SK-N-SH (cell line): ENCODE data around the gene LRP4. TPM values are rescaled to one million over a fixed set of nuclear protein-coding genes. Genes with fewer than 3 reads are reported as not detected.

Source experiments
- CTCF ChIA-PET: fragments of 300-600, 350-600 bp; formaldehyde crosslinking; extraction: SDS; loops from one replicate; lab custom pipeline; 2021; lab: Yijun Ruan, JAX
- POLR2A ChIA-PET: fragments of 350-600 bp; sonication (Branson Sonifier 250); formaldehyde crosslinking; extraction: SDS; loops from one replicate; lab custom pipeline; 2020; ENCODE audit warnings: antibody characterized with exemption, inconsistent platforms; lab: Yijun Ruan, JAX
- DNase-seq: peaks from one replicate; pipeline ENCODE4 v3.0.0; 2012
- H2AFZ ChIP-seq: fragments of 200-600 bp; sonication (generic); 2 replicates; pipeline ENCODE4 v1.8.1; 2016; ENCODE audit warnings: antibody characterized with exemption, mild to moderate bottlenecking, low read depth
- H3F3A ChIP-seq: fragments of 200-600 bp; sonication (generic); replicated peaks from 2 replicates; pipeline ENCODE3; 2016; ENCODE audit warnings: antibody characterized with exemption, mild to moderate bottlenecking; ENCODE audit not compliant: insufficient read depth
- H3K27ac ChIP-seq, 2 experiments: fragments of 200-500 bp in 1 of 2; fragments of 200-600 bp in 1 of 2; sonication (Bioruptor generic) in 1 of 2; sonication (generic), shearing (Covaris generic) in 1 of 2; 2 replicates each; pipeline versions ENCODE4 v1.5.1 to v1.6.1; 2014 to 2016; ENCODE audit warnings: low read depth in 2 of 2, inconsistent platforms in 1 of 2, low read length in 1 of 2, mild to moderate bottlenecking in 1 of 2, mixed read lengths in 1 of 2
- H3K27me3 ChIP-seq: fragments of 200-600 bp; sonication (generic), shearing (Covaris generic); 2 replicates; pipeline ENCODE4 v1.6.1; 2016; ENCODE audit warnings: mixed run types; ENCODE audit not compliant: insufficient read depth
- H3K36me3 ChIP-seq, 2 experiments: fragments of 200-500 bp in 1 of 2; fragments of 200-600 bp in 1 of 2; sonication (Bioruptor generic) in 1 of 2; sonication (generic) in 1 of 2; replicated peaks in 1 of 2; 2 replicates each; pipeline versions ENCODE3 to v1.5.1; 2014 to 2016; ENCODE audit warnings: low read length in 1 of 2, mild to moderate bottlenecking in 1 of 2; ENCODE audit not compliant: insufficient read depth in 2 of 2, control insufficient read depth in 1 of 2
- H3K4me1 ChIP-seq, 2 experiments: fragments of 200-500 bp in 1 of 2; fragments of 200-600 bp in 1 of 2; sonication (Bioruptor generic) in 1 of 2; sonication (generic), shearing (Covaris generic) in 1 of 2; 2 replicates each; pipeline versions ENCODE4 v1.5.1 to v1.6.1; 2014 to 2016; ENCODE audit warnings: low read depth in 1 of 2, low read length in 1 of 2, mixed run types in 1 of 2; ENCODE audit not compliant: insufficient read depth in 2 of 2, control insufficient read depth in 1 of 2
- H3K4me2 ChIP-seq: fragments of 200-600 bp; sonication (generic), shearing (Covaris generic); 2 replicates; pipeline ENCODE4 v1.6.1; 2017; ENCODE audit warnings: mixed run types
- H3K4me3 ChIP-seq, 2 experiments: fragments of 200-500 bp in 1 of 2; fragments of 200-600 bp in 1 of 2; sonication (Bioruptor generic) in 1 of 2; sonication (generic), shearing (Covaris generic) in 1 of 2; 2 replicates each; pipeline versions ENCODE4 v1.5.1 to v1.8.1; 2014 to 2016; ENCODE audit warnings: low read depth in 2 of 2, inconsistent platforms in 1 of 2, low read length in 1 of 2, mild to moderate bottlenecking in 1 of 2, mixed read lengths in 1 of 2, moderate library complexity in 1 of 2
- H3K79me2 ChIP-seq: fragments of 200-600 bp; sonication (generic); 2 replicates; pipeline ENCODE4 v1.8.1; 2017; ENCODE audit warnings: mild to moderate bottlenecking; ENCODE audit not compliant: insufficient read depth
- H3K9ac ChIP-seq: fragments of 200-600 bp; sonication (generic); 2 replicates; pipeline ENCODE4 v1.6.1; 2017; ENCODE audit warnings: mixed run types
- H3K9me2 ChIP-seq: fragments of 200-600 bp; sonication (generic); 2 replicates; pipeline ENCODE4 v1.6.1; 2017; ENCODE audit warnings: mixed run types
- H3K9me3 ChIP-seq: fragments of 200-600 bp; sonication (generic); 2 replicates; pipeline ENCODE4 v1.6.1; 2017; ENCODE audit warnings: mixed run types, mild to moderate bottlenecking, moderate library complexity
- H4K20me1 ChIP-seq: fragments of 200-600 bp; sonication (generic); 2 replicates; pipeline ENCODE4 v1.6.1; 2017; ENCODE audit warnings: mild to moderate bottlenecking, mixed run types; ENCODE audit not compliant: insufficient read depth
- FOSL2 ChIP-seq: IDR thresholded peaks from 2 replicates; pipeline ENCODE4 v1.4.0; 2012; ENCODE audit warnings: low read depth, mild to moderate bottlenecking, moderate library complexity, borderline replicate concordance
- FOXJ3 ChIP-seq: sonication (generic); formaldehyde crosslinking; IDR thresholded peaks from 2 replicates; pipeline ENCODE4 v1.5.1; 2020; ENCODE audit warnings: mild to moderate bottlenecking, missing genetic modification reagents
- NFIC ChIP-seq: IDR thresholded peaks from 2 replicates; pipeline ENCODE4 v1.4.0; 2012; ENCODE audit warnings: borderline replicate concordance
- POLR2AphosphoS5 ChIP-seq: IDR thresholded peaks from 2 replicates; pipeline ENCODE4 v1.6.1; 2012; ENCODE audit warnings: low read depth, low read length
- RAD21 ChIP-seq: IDR thresholded peaks from 2 replicates; pipeline ENCODE4 v1.6.1; 2012; ENCODE audit warnings: mild to moderate bottlenecking, low read length
- SIN3A ChIP-seq: IDR thresholded peaks from 2 replicates; pipeline ENCODE4 v1.6.1; 2012; ENCODE audit warnings: low read depth, mild to moderate bottlenecking, low read length, moderate library complexity, borderline replicate concordance
- SMC3 ChIP-seq: IDR thresholded peaks from 2 replicates; pipeline ENCODE4 v1.6.1; 2012; ENCODE audit warnings: low read depth, low read length, improper control_type of control experiment
- TAF1 ChIP-seq: IDR thresholded peaks from 2 replicates; pipeline ENCODE4 v1.6.1; 2012; ENCODE audit warnings: low read depth, mild to moderate bottlenecking, low read length, moderate library complexity, borderline replicate concordance
- WGBS: methylation state at CpG from one replicate; pipeline ENCODE4 v1.1.6; 2017; ENCODE audit warnings: low lambda C conversion rate; 5-methylcytosine and 5-hydroxymethylcytosine counted together
- polyA plus RNA-seq, 3 experiments: library from polyadenylated mRNA; depleted of rRNA; stranded (reverse); fragments of >200 nt; gene quantifications; 2 replicates each; pipeline ENCODE4 v1.2.3, GENCODE V29; 2012
- TF ChIP-seq, protein P1 (sequence below): fragments of 200-600 bp; sonication (generic); IDR thresholded peaks from 2 replicates; pipeline ENCODE4 v1.6.1; 2017; ENCODE audit warnings: antibody characterized with exemption, mild to moderate bottlenecking, moderate library complexity

LRP4 gene
- polyA plus RNA-seq, 1 of the 3 experiments (the other 2 are of a cell fraction), result 10.9 TPM

DNA sequence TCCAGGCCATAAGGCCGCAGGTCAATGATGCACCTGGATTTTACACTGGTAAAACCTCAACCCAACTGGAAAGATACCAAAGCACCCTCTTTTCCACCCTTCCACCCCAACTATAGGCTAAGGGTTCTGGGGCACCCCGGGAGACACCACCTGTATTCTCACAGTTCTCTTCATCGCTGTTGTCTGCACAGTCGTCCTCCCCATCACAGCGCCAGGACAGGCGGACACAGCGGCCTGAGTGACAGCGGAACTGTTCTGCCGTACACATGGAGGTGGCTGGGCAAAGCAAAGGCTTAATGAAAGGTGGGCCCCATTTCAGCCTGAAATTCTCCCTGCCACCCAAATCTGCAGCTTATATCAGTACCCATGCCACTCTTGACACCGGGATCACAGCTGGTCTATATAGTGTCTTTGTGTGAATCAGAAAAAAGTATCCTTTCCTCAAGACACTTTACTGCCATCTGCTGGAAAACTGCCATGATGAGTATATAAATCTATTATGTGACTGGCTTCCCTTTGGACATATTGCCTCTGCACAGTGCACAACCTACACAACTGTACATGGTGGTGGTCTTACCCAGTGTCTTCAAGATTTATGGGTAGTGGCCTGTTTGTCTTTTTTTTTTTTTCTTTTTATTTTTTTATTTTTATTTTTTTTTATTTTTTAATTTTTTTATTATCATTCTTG lies 21.5 kb downstream of the LRP4 start:
- POLR2A ChIA-PET, result no interaction called here
- no peaks in the 10 kb centered on the region for H3K9me3 ChIP-seq
- WGBS, result 94% methylated on average over 10 of the region's 10 CpGs

DNA sequence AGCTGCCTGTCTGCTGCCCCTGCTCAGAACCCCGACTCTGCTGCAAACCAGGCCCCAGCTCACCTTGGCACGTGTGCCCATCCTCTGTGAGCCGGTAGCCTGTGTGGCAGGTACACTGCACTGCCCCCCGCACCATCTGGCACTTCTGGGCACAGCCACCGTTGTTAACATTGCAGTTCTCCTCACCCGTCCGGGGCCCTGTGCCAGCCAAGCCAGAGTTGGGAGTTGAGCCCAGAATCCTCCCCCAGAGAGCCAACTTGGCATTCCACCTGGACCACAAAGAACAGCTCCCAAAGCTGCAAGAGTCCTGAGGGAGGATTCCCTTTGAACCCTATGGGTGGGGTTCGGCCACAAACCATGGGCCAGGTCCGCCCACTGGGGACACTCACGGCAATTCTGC lies 22.5 kb downstream of the LRP4 start:
- Histone ChIP-seq H3K79me2 (no peaks in the 10 kb centered on the region), H3K27ac (no peak overlapping the region), H3K27me3 (no peaks in the 10 kb centered on the region), H3F3A (peaks cover 3% of the 10 kb centered on the region), H3K4me1 (no peaks in the 10 kb centered on the region), H3K9me3 (no peaks in the 10 kb centered on the region)
- CTCF ChIA-PET, result interaction anchor here (0.9 to 7.3 kb wide), 7 partner anchors 11 to 266 kb away, joined by 3 to 94 read pairs (median 5); no protein-coding TSS in a partner anchor
- WGBS, result 82% methylated on average over 7 of the region's 10 CpGs
- TF ChIP-seq FOXJ3 (CRISPR knock-in tag) (no peak), TAF1 (no peak), NFIC (0 out of 2 replicates have a peak, but pooled peaks have one; percentile 17), SIN3A (no peak), FOSL2 (no peak)
- TF ChIP-seq, all 33 proteins: peak for 1
- POLR2A ChIA-PET, result no interaction called here
- H3K4me3 ChIP-seq, result no peak overlapping the region
- no peak overlapping the region for H2AFZ ChIP-seq
- no peak overlapping the region for H3K9ac ChIP-seq
- H4K20me1 ChIP-seq, result no peaks in the 10 kb centered on the region
- DNase-seq, result no peak
- peaks cover 0 to 4% of the 10 kb centered on the region in 2 experiments for H3K36me3 ChIP-seq
- no peaks in the 10 kb centered on the region for H3K9me2 ChIP-seq
- no peak overlapping the region for H3K4me2 ChIP-seq

More for the DNA sequence above, 21.5 kb downstream of the LRP4 start:
- peaks cover 0 to 4% of the 10 kb centered on the region in 2 experiments for H3K36me3 ChIP-seq
- no peaks in the 10 kb centered on the region for H3K79me2 ChIP-seq
- TF ChIP-seq RAD21, result peak; percentile 20; the same call in 1 of the 2 replicates
- TF ChIP-seq SMC3, result 0 out of 2 replicates have a peak, but pooled peaks have one; percentile 12
- TF ChIP-seq, protein P1, sequence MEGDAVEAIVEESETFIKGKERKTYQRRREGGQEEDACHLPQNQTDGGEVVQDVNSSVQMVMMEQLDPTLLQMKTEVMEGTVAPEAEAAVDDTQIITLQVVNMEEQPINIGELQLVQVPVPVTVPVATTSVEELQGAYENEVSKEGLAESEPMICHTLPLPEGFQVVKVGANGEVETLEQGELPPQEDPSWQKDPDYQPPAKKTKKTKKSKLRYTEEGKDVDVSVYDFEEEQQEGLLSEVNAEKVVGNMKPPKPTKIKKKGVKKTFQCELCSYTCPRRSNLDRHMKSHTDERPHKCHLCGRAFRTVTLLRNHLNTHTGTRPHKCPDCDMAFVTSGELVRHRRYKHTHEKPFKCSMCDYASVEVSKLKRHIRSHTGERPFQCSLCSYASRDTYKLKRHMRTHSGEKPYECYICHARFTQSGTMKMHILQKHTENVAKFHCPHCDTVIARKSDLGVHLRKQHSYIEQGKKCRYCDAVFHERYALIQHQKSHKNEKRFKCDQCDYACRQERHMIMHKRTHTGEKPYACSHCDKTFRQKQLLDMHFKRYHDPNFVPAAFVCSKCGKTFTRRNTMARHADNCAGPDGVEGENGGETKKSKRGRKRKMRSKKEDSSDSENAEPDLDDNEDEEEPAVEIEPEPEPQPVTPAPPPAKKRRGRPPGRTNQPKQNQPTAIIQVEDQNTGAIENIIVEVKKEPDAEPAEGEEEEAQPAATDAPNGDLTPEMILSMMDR, result peak; percentile 50
- no peak for TF ChIP-seq POLR2AphosphoS5
- CTCF ChIA-PET, result interaction anchor here (0.6 to 7.3 kb wide), 6 partner anchors 13 to 264 kb away, joined by 3 to 94 read pairs (median 6); no protein-coding TSS in a partner anchor
- no peak overlapping the region for H3K4me3 ChIP-seq
- peak; percentile 63 for DNase-seq
- H3K27me3 ChIP-seq, result no peaks in the 10 kb centered on the region
- H3K4me1 ChIP-seq, result no peaks in the 10 kb centered on the region
- no peak overlapping the region for H3K4me2 ChIP-seq
- no peak overlapping the region for H3K9ac ChIP-seq
- H4K20me1 ChIP-seq, result no peaks in the 10 kb centered on the region
- H2AFZ ChIP-seq, result no peak overlapping the region
- no peaks in the 10 kb centered on the region for H3K9me2 ChIP-seq
- no peak overlapping the region for H3K27ac ChIP-seq
- H3F3A ChIP-seq, result no peaks in the 10 kb centered on the region
